ENCODE data around the gene SEC14L2.

SEC14L2 gene

GRCh38 chr22:30405731-30406130 lies 8.9 kb downstream of the SEC14L2 start:
- DNase-seq, result no peak

DNA sequence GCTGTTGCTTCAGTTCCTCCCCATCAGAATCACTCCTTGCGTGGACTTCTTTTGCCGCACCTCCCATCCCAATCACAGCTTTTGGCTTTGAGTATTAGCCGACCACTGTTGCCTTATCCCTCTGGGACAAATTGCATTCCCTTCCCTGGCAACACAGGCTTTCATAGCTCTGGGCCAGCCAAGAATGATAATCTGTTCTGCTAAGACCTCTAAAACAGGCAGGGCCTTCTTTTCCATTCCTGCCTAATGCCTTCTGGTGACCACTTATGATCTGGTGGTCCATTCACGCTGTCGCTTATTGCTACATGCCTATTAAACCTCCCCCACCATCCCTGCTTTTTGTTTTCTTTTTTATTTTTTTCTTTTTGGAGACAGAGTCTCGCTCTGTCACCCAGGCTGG lies 9.6 kb downstream of the SEC14L2 start:
- DNase-seq, result no peak

GRCh38 chr22:30408388-30409102 lies 11.7 kb downstream of the SEC14L2 start:
- DNase-seq, result no peak

GRCh38 chr22:30411780-30412179 lies 15.0 kb downstream of the SEC14L2 start:
- no peak for DNase-seq

DNA sequence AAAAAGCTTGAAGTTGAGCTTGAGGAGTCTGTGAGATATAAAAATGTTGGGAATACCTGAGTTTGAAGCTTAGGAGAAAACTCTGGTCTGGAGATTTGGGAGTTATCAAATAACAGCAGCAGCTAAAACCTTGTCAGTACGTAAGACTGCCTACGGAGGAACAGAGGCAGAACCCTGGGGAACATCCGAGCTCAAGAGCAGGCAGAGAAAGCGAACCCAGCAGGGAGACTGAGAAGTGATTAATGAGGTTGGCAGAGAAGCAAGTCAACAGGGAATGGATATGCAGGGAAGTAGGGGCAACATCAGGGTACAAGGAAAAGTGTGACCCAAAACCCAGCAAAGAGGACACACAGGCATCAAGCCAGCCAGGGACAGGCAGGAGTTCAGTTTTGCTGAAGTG lies 16.2 kb downstream of the SEC14L2 start:
- DNase-seq, result no peak

GRCh38 chr22:30413745-30414524 lies 17.1 kb downstream of the SEC14L2 start:
- no peak for DNase-seq

GRCh38 chr22:30414525-30415047 lies 17.8 kb downstream of the SEC14L2 start:
- DNase-seq, result no peak

- DNase-seq, result no peak
Observed at GRCh38 chr22:30416403-30416802, 19.6 kb downstream of the SEC14L2 start.

DNA sequence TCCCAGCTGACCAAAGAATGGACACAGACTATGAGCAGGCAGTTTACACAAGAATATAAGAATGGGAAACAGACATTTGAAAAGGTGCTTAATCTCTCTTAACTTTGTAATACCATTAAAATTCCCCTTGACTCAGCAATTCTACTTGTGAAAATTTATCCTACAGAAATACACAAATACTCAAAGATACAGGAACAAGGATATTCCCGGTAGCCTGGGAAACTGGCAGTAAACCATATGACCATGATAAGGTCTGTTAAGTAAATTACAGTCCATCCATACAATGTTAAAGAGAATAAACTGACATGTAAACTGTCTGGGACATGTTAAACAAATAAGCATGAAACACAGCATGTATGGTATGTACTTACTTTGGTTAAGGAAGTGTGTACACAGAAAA lies 20.0 kb downstream of the SEC14L2 start:
- DNase-seq, result no peak

- DNase-seq, result no peak
Observed at GRCh38 chr22:30420347-30421125, 23.7 kb downstream of the SEC14L2 start.

DNA sequence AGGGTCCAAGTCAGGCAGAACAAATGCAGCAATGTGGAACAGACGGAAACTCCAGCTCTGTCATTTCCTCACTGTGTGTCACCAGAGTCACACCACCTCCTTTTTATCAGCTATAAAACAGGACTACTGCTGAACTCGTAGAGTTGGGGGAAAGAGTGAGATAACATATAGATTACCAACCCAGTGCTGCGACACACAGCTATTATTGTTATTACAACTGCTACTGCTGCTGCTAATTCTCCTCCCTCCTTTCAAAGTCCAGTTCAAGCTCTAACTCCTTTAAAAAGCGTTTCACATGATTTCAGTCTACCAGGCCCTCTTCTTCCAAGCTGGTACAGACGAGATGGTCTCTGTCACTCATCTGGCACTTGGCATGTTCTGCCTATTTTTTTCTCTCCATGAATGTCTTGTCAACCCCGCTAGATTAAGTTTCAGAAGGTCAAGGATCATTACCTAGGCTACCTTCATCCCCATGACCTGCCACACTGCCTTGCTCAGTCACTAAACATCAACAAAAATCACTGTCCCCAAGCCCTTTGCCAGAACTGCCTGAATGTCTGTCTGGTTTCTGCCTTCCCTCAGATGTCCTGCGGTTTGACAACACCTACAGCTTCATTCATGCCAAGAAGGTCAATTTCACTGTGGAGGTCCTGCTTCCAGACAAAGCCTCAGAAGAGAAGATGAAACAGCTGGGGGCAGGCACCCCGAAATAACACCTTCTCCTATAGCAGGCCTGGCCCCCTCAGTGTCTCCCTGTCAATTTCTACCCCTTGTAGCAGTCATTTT lies 25.1 kb downstream of the SEC14L2 start:
- DNase-seq, result no peak

- peak in 11 of 14 donors; percentile 54 to 94 (median 76) for DNase-seq
Observed at GRCh38 chr22:30422481-30423300, 25.9 kb downstream of the SEC14L2 start.

GRCh38 chr22:30423301-30423958 lies 26.6 kb downstream of the SEC14L2 start:
- DNase-seq, result peak in 6 of 14 donors; percentile 64 to 82 (median 78)

- peak; percentile 93 to 99 (median 98) for DNase-seq
Observed at GRCh38 chr22:30423959-30424533, 27.2 kb downstream of the SEC14L2 start.

- peak in 2 of 14 donors; percentile 42 to 66 for DNase-seq
Observed at GRCh38 chr22:30424534-30425326, 27.9 kb downstream of the SEC14L2 start.

GRCh38 chr22:30425327-30425615 lies 28.5 kb downstream of the SEC14L2 start:
- DNase-seq, result no peak

- peak in 11 of 14 donors; percentile 17 to 53 (median 36) for DNase-seq
Observed at GRCh38 chr22:30425616-30426387, 29.0 kb downstream of the SEC14L2 start, which contains the start of gene MTFP1. Gene MTFP1, plus strand, starts transcription at chr22:30425768. Its CDS starts 112 bp downstream, at chr22:30425880.

All from C1 segment of cervical spinal cord (tissue), 14 donors.